NCI-H1436 treated with DMSO at 0.1 percent for 48 hours (cell line): Measurements from ENCODE around the gene NAA40.

Experiments used
- DNase-seq: peaks from one replicate; lab custom pipeline; 2025; lab: John Stamatoyannopoulos, UW

Gene NAA40

DNA sequence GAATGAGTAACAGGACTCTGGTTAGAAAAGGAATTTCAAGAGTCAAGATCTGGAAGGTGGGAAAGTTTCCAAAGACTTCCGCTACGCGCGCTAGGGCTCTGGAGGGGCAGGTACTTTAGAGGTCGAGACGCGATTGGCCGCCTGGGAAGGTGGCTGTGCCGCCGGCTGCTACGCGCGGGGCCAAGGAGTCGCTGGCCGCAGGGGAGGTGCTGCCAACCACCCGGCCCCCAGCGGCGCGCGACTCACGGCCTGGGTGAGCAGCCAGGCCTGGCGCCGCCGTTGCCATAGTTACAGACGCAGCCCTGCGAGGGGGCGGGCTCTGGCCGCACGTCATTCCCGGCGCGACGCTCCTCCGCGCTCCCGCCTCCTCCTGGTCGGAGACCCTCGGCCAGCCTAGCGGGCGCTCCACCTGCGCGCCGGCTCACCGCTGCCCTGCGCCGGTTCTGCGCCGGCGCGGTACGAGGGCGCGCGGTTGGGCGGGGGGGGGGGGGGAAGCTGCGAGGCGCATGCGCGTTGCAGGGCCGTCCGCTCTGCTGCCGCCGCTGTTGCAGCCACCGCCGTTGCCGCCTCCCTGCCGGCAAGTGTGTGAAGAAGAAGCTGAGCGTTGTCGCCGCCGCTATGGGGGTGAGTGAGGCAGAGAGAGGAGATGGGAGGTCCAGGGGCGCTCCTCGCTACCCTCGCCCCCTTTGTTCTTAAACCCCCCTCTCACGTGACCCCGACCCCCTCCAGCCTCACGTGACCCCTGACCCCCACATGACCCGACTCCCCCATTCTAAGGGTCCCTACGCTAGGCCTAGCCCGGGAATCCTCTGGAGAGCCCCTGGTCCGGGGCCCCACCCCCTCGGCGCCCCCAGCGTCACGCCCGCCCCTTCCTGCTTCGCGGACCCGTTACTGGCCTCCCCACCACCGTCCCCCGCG, at the start of gene NAA40:
TSS of gene NAA40 (plus strand) at position 524 of the 918 bp plus-strand sequence. CDS start at position 619, 95 bp downstream.
- DNase-seq = peak; percentile 63

DNA sequence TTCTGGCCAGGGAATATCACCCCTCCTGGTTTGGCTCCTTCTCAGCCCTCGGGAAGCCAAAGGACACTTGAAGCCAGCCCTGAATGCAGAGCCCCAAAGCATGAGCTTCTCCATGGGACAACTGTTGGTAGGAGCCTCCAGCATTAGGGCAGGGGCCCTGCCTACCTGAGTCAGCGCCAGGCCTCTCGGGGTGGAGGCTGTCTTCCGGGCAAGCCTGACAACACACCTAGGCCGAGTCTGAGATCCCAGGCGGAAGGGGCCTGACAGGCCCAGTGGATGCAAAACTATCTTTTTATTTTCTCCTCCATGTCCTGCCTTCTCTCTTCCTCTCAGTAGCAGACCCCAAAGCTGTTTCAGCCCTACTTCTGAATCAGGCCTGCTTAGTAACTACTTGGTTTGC, 49.5 kb upstream of the NAA40 start:
- no peak for DNase-seq

DNA sequence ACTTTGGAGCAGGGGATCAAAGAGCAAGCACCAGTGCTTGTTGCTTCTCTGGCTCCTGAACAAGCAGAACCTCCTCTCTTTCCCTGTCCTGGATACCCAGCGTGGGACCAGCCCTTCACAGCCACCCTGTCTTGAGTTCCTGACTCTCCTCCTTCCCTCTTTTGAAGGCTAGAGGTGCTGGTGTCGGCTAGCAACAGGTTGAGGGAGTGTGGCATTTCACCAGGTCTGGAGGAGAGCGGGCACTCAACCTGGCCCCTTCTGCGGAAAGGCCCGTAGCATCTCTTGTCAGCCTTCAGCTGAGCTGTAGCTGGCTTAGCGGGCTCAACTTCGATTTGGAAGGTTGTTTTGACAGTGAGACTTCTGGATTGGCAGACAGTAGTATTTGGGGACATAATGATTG, 48.4 kb upstream of the NAA40 start:
- DNase-seq = no peak

- no peak for DNase-seq
These were observed 46.6 kb upstream of the NAA40 start for GRCh38 chr11:63892228-63892627.

DNA sequence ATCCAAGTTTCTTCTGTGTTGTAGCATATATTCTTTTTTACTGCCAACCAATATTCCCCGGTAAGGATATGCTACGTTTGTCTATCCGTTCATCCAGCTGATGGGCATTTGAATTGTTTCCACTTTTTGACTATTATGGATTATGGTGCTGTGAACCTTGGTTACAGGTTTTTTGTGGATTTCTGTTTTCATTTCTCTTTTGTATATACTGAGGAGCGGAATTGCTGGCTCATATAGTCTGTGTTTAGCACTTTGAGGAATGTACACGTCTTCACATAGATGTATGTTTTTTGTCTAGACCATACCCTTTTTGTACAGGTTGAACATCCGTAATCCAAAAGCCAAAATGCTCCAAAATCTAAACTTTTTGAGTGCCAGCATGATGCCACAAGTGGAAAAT, 45.4 kb upstream of the NAA40 start:
- DNase-seq = no peak

- DNase-seq = no peak
These were observed 42.7 kb upstream of the NAA40 start for GRCh38 chr11:63896071-63896470.

DNA sequence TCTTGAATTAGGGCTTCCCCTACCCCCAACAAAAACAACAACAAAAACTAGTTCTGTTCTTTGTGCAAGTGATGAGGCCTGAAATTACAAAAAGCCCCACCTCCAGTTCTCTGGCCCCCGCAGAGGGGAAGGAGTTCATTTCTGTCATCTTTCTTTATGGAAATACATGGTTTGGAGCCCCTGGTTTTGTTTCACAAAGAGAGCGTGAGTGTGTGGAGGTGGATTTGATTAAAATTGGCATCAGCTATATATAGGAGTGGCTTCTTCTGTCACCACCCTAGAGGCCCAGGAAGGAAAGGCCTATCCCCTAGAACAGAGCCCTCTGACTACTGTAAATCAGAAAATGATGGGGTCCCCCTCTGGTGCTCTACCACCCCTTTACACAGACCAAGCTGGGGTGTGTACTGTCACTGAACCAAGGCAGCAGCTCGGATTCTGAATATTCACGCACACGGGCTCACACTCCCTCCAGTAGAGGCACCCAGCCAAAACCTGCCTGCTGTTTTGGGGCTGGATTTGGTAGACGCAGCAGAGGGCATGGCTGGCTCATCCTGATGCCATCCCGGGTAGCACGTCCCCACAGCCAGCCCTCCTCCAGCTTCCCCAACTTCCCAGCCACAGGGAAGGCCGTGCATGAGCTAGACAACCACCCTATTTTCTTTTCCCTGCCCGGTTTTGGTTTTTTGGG, 41.2 kb upstream of the NAA40 start:
- DNase-seq = no peak

DNA sequence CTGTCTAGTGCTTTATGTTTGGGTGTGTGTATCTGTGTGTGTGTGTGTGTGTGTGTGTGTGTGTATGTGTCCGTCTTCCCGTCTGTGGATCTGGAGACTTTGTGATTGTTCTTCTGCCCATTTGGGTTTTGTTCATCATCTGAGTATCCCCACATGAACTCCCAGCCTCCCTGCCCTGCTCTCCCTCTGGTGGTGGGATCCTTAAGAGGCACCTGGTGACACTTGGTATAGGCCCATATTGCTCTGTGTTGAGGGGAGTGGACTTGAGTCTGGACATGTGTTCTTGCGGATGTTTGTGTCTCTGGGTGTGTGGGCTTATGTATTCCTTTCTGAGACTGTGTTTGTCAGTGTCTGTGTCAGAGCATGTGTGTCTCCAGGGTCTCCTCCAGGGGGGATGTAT, 37.1 kb upstream of the NAA40 start:
- no peak for DNase-seq

DNA sequence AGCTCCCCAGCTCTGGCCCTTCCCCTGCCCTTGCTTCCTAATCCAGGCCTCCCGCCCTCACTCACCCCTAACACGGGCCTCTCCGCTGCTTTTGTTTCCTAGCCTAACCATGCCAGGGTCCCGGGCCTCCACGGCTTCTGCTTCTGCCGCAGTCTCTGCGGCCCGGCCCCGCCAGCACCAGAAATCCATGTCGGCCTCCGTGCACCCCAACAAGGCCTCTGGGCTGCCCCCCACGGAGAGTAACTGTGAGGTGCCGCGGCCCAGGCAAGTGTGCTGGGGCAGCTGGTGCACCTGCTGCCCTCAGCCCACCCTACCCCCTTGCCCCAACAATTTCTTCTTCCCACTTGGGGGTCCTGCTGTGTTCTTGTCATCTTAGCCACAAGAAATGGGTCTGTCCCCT, 34.9 kb upstream of the NAA40 start:
- DNase-seq = no peak

- DNase-seq = no peak
These were observed 34.1 kb upstream of the NAA40 start for GRCh38 chr11:63904743-63905142.

- DNase-seq = no peak
These were observed 33.6 kb upstream of the NAA40 start for GRCh38 chr11:63905179-63905578.

DNA sequence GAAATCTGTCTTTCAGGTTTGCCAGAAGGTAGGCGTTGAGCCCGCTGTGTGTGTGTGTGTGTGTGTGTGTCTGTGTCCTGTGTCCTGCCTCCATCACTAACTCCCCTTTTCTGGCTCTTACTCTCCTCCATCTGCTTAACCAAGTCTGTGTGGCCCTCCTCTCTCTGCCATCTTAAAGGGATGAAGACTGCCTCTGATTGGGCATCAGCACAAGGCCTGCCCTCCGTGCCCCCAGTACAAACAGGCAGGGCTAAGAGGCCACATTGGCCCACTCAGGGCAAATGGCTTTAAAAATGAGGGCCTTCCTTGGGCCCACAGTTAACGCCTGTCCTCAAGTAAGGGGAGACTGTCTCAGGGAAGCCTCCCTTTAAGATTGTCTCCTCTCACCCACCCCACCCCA, 32.7 kb upstream of the NAA40 start:
- no peak for DNase-seq

DNA sequence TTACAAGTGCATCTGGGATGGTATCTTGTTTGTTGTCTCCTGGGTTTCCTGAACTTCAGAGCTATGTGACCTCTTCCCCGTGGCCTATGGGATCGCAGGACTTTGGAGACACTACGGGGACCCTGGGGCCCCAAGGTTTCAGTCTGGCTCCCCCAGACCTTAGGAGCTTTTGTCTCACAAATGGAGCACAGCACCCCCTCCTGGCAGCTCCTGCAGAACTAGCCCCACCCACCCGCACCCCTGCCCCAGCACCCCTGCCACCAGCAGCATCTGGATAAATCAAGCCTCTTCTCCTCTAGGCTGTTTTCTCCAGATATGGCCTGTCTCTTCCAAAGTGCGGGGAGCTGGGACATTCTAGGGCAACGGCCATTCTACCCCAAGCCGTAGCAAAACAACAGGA, 32.2 kb upstream of the NAA40 start:
- DNase-seq = no peak

GRCh38 chr11:63907063-63907462, 31.7 kb upstream of the NAA40 start:
- DNase-seq = no peak

- DNase-seq = no peak
These were observed 30.8 kb upstream of the NAA40 start for GRCh38 chr11:63907808-63908530.

- DNase-seq = no peak
These were observed 30.0 kb upstream of the NAA40 start for GRCh38 chr11:63908631-63909401.

- no peak for DNase-seq
These were observed 29.0 kb upstream of the NAA40 start for GRCh38 chr11:63909591-63910506.

DNA sequence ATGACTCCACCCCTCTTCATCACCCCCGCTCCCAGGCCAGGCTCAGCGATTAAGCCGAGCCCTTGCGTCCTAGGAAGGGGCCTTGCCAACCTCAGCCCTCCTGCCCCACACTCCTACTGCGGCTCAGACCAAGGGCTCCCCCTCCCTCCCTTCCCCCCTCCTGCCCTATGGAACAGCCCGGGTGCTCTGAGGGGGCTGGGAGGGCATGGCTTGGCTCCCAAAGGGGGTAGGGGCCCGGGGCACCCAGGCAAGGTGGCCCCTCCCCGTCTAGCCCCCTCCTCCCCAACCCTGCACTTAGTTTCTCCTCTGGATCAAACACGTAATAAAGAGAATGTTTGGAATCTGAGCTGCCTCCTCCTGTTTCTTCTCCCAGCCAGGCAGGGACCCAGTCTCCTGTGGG, 28.1 kb upstream of the NAA40 start:
- no peak for DNase-seq

- no peak for DNase-seq
These were observed 27.4 kb upstream of the NAA40 start for GRCh38 chr11:63911440-63911839.

DNA sequence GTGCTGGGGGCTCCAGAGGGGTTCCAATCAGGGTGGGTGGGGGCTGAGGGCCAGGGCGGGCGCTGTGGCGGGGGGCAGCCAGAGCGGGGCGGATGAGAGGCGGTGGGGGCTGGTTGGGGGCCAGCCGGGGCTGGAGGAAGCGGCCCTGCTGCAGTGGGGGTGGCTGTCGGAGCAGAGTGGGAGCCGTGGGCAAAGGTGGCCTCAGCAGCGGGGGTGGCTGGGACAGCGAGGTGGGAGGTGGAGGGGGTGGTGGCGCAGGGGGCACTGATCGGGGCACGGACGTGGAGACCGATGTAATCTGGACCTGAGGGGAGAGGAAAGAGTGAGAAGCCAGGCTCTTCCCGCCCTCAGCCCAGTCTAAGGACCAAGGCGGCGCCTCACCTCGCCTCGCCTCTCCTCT, 26.9 kb upstream of the NAA40 start:
- DNase-seq = no peak

GRCh38 chr11:63912678-63913077, 26.1 kb upstream of the NAA40 start:
- no peak for DNase-seq
